Stomach (tissue), 4 donors: ENCODE results near the gene FAM83D.

Experiments used
- CTCF ChIP-seq, 7 experiments: fragments of 450-650 bp in 4 of 7; fragments of 200-600 bp in 3 of 7; sonication (generic) in 3 of 7; IDR thresholded peaks; one replicate each; pipeline ENCODE4 v1.5.1; 2016 to 2019; ENCODE audit warnings: antibody characterized with exemption in 7 of 7, control low read depth in 2 of 7, mild to moderate bottlenecking in 1 of 7
- EP300 ChIP-seq: sonication (generic); formaldehyde crosslinking; IDR thresholded peaks from one replicate; pipeline ENCODE4 v1.6.1; 2017; ENCODE audit warnings: antibody characterized with exemption

- TF ChIP-seq CTCF (IDR thresholded peaks at IDR 0.05): no peak
- TF ChIP-seq EP300: no peak
Observed at GRCh38 chr20:38907918-38908677, 18.1 kb upstream of the FAM83D start.
